ENCODE results near the gene THTPA. TPM values are rescaled to one million over a fixed set of nuclear protein-coding genes. Genes with fewer than 3 reads are reported as not detected.

THTPA gene
- total and polyA plus RNA-seq, 2 of the 13 experiments (the other 11 are each of a cell fraction or from before 2014, with no cell fraction given), result 7.4 to 8.7 TPM

DNA sequence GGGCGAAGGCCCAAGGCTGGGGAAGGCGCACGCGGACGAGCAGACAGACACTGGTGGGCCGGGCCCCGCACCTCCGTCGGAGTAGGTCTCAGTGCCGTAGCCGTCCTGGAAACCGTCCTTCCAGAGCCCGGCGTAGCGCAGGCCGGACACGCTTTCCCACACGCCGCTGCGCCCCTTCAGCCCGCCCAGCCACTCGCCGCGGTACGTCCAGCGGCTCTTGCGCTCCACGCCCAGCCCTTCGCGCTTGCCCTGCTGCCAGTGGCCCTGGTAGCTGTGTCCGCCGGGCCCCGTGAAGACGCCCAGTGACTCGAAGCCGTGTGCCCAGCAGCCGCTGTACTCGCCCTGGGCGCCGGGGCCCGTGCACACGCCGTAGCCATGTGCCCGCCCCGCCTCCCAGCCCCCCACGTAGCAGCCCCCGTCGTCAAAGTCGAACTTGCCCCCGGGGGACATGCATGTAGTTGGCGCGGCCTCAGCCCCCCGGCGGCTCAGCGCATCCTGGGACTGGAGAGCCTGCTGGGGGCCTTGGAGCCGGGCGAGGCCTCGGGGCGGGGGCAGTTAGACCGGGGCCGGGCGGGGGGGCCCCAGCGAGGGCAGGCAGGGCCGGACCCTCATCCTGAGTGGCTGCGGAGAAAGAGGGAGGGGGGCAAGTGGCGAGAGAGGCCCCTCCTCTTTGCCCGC, 21.1 kb downstream of the THTPA start:
- peaks cover 0 to 2% of the 10 kb centered on the region in 2 experiments; a peak in 2 of 5 replicates for H3K27me3 ChIP-seq (ENCODE audit: control insufficient read depth in 1 of 2, insufficient read depth in 2 of 2, low read length in 2 of 2)
- H4K20me1 ChIP-seq (ENCODE audit: insufficient read depth, low read length), result no peaks in the 10 kb centered on the region
- no peak overlapping the region; a peak in 1 of 6 replicates for H3K4me3 ChIP-seq (replicated peaks in 1 of 3; ENCODE audit: insufficient read depth in 1 of 3, low read depth in 2 of 3, low read length in 3 of 3)
- ChIA-PET POLR2A (interaction anchor here (8.8 kb wide), 1 partner anchor 59 kb away, joined by 924 read pairs; the partner anchor contains the start of gene DHRS2), CTCF (ENCODE audit: low intra/inter-chr PET ratio, low total read pairs) (no interaction called here)
- H2AFZ ChIP-seq (ENCODE audit: low read length), result no peak overlapping the region
- no peaks in the 10 kb centered on the region for H3K79me2 ChIP-seq (ENCODE audit: insufficient read depth, low read length)
- H3K4me2 ChIP-seq (ENCODE audit: low read depth, low read length), result no peak overlapping the region
- ATAC-seq, result no peak
- no peak for FAIRE-seq
- no TSS peak for BruUV-seq (replicated peaks)
- 85% methylated on average over 65 of the region's 67 CpGs for WGBS (ENCODE audit: low lambda C conversion rate)
- in situ Hi-C loops (cut with HindIII; ENCODE audit: extremely low pct_ligation_motif_present, low pct_unique_long_range_greater_than_20kb), result no loop called here
- no peaks in the 10 kb centered on the region for H3K36me3 ChIP-seq (replicated peaks in 1 of 2; ENCODE audit: control insufficient read depth in 1 of 2, insufficient read depth in 2 of 2, low read length in 2 of 2)
- no peaks in the 10 kb centered on the region for H3K9me3 ChIP-seq (ENCODE audit: low read length)
- DNase-seq (ENCODE audit: low spot score), result no peak
- H3K4me1 ChIP-seq (ENCODE audit: insufficient read depth, low read length), result peaks cover 45% of the 10 kb centered on the region
- intact Hi-C loops (cut with micrococcal nuclease; ENCODE audit: unreplicated experiment), result no loop called here
- no peak overlapping the region for H3K9ac ChIP-seq (ENCODE audit: insufficient read depth, low read depth, low read length)
- no peak overlapping the region for H3K27ac ChIP-seq (ENCODE audit: extremely low read length, insufficient read depth, low read length)
- TF ChIP-seq ZNF768 (CRISPR knock-in tag; IDR thresholded peaks at IDR 0.05) (peak; percentile 34; the same call in 1 of the 2 replicates), ZFY (CRISPR knock-in tag; IDR thresholded peaks at IDR 0.05) (peak; percentile 32; the same call in 1 of the 2 replicates), CHCHD3 (CRISPR knock-in tag; IDR thresholded peaks at IDR 0.05) (peak; percentile 80; the same call in 1 of the 2 replicates), NFKB2 (CRISPR knock-in tag; IDR thresholded peaks at IDR 0.05; ENCODE audit: borderline replicate concordance) (peak; percentile 38; the same call in 1 of the 2 replicates), EEA1 (CRISPR knock-in tag; IDR thresholded peaks at IDR 0.05; ENCODE audit: borderline replicate concordance) (0 out of 2 replicates have a peak, but pooled peaks have one; percentile 4), ZNF556 (CRISPR knock-in tag; IDR thresholded peaks at IDR 0.05; ENCODE audit: borderline replicate concordance) (no peak)
- TF ChIP-seq, protein P1, sequence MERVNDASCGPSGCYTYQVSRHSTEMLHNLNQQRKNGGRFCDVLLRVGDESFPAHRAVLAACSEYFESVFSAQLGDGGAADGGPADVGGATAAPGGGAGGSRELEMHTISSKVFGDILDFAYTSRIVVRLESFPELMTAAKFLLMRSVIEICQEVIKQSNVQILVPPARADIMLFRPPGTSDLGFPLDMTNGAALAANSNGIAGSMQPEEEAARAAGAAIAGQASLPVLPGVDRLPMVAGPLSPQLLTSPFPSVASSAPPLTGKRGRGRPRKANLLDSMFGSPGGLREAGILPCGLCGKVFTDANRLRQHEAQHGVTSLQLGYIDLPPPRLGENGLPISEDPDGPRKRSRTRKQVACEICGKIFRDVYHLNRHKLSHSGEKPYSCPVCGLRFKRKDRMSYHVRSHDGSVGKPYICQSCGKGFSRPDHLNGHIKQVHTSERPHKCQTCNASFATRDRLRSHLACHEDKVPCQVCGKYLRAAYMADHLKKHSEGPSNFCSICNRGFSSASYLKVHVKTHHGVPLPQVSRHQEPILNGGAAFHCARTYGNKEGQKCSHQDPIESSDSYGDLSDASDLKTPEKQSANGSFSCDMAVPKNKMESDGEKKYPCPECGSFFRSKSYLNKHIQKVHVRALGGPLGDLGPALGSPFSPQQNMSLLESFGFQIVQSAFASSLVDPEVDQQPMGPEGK (CRISPR knock-in tag; IDR thresholded peaks at IDR 0.05), result 0 out of 2 replicates have a peak, but pooled peaks have one; percentile 20
- TF ChIP-seq, protein P2, sequence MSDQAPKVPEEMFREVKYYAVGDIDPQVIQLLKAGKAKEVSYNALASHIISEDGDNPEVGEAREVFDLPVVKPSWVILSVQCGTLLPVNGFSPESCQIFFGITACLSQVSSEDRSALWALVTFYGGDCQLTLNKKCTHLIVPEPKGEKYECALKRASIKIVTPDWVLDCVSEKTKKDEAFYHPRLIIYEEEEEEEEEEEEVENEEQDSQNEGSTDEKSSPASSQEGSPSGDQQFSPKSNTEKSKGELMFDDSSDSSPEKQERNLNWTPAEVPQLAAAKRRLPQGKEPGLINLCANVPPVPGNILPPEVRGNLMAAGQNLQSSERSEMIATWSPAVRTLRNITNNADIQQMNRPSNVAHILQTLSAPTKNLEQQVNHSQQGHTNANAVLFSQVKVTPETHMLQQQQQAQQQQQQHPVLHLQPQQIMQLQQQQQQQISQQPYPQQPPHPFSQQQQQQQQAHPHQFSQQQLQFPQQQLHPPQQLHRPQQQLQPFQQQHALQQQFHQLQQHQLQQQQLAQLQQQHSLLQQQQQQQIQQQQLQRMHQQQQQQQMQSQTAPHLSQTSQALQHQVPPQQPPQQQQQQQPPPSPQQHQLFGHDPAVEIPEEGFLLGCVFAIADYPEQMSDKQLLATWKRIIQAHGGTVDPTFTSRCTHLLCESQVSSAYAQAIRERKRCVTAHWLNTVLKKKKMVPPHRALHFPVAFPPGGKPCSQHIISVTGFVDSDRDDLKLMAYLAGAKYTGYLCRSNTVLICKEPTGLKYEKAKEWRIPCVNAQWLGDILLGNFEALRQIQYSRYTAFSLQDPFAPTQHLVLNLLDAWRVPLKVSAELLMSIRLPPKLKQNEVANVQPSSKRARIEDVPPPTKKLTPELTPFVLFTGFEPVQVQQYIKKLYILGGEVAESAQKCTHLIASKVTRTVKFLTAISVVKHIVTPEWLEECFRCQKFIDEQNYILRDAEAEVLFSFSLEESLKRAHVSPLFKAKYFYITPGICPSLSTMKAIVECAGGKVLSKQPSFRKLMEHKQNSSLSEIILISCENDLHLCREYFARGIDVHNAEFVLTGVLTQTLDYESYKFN (CRISPR knock-in tag; conservative IDR thresholded peaks at IDR 0.05), result no peak
- TF ChIP-seq, protein P3, sequence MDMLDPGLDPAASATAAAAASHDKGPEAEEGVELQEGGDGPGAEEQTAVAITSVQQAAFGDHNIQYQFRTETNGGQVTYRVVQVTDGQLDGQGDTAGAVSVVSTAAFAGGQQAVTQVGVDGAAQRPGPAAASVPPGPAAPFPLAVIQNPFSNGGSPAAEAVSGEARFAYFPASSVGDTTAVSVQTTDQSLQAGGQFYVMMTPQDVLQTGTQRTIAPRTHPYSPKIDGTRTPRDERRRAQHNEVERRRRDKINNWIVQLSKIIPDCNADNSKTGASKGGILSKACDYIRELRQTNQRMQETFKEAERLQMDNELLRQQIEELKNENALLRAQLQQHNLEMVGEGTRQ (IDR thresholded peaks at IDR 0.05; ENCODE audit: low read depth, low read length), result no peak
- TF ChIP-seq, protein P3 (CRISPR knock-in tag; IDR thresholded peaks at IDR 0.05; ENCODE audit: borderline replicate concordance), result no peak

Measured in HepG2 (cell line).